ENCODE results near the gene LRRC56.

LRRC56 gene

DNA sequence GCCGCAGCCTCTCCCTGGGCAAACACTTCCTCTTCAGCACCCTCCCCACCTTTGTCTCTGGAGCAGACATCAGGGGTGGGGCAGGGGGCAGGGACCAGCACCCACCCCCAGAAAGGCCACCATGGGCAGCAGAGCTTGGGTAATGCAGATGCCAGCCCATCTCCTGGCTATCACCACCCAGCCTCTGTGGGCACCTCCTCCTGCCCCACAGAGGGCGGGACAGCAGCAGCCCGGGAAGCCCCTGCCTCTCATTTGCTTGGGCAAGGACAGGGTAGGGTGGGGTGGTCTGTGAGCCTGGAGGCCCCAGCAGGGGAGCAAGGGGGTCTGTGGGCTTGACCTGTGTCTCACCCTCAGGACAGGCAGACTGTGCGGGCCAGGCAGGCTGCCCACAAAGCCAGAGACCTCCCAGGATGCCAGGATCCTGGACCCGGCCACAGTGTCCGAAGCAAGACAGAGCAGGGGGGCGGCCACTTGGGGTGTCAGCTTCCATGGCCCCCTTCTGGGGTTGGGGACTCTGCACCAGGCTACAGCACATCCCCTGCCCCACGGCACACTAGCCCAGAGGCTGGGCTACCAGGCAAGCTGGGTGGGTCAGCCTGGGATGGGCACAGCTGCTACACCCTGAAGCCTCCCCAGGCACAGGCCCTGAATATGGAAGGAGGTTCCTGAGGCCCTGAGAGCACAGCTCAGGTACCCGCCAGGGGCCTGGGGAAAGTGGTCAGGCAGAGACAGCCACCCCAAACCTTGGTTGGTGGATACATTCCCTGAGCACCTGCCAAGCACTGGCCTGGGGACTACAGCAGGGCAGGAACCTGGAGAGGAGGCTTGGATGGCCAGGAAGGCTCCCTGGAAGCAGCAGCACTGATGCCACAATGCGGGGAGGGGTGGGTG, 34.8 kb upstream of the LRRC56 start:
- Histone ChIP-seq H3K27me3 (ENCODE audit: insufficient read depth, poor library complexity, severe bottlenecking) (no peaks in the 10 kb centered on the region), H3K27ac (replicated peaks) (peak overlapping the region; percentile 100), H3K4me3 (replicated peaks; ENCODE audit: insufficient read depth, low read length) (peak overlapping the region; percentile 34)
- peak; percentile 12; the same call in 1 of the 2 replicates for TF ChIP-seq POLR2AphosphoS5 (IDR thresholded peaks at IDR 0.05; ENCODE audit: low read depth)
- TF ChIP-seq GABPA (IDR thresholded peaks at IDR 0.05; ENCODE audit: low read depth): no peak
- TF ChIP-seq SPI1 (IDR thresholded peaks at IDR 0.05; ENCODE audit: borderline replicate concordance, low read depth): peak; percentile 72; the same call in 1 of the 2 replicates
- TF ChIP-seq, protein P1, sequence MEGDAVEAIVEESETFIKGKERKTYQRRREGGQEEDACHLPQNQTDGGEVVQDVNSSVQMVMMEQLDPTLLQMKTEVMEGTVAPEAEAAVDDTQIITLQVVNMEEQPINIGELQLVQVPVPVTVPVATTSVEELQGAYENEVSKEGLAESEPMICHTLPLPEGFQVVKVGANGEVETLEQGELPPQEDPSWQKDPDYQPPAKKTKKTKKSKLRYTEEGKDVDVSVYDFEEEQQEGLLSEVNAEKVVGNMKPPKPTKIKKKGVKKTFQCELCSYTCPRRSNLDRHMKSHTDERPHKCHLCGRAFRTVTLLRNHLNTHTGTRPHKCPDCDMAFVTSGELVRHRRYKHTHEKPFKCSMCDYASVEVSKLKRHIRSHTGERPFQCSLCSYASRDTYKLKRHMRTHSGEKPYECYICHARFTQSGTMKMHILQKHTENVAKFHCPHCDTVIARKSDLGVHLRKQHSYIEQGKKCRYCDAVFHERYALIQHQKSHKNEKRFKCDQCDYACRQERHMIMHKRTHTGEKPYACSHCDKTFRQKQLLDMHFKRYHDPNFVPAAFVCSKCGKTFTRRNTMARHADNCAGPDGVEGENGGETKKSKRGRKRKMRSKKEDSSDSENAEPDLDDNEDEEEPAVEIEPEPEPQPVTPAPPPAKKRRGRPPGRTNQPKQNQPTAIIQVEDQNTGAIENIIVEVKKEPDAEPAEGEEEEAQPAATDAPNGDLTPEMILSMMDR (IDR thresholded peaks at IDR 0.05; ENCODE audit: insufficient read depth, low read length): no peak
- TF ChIP-seq, protein P2, sequence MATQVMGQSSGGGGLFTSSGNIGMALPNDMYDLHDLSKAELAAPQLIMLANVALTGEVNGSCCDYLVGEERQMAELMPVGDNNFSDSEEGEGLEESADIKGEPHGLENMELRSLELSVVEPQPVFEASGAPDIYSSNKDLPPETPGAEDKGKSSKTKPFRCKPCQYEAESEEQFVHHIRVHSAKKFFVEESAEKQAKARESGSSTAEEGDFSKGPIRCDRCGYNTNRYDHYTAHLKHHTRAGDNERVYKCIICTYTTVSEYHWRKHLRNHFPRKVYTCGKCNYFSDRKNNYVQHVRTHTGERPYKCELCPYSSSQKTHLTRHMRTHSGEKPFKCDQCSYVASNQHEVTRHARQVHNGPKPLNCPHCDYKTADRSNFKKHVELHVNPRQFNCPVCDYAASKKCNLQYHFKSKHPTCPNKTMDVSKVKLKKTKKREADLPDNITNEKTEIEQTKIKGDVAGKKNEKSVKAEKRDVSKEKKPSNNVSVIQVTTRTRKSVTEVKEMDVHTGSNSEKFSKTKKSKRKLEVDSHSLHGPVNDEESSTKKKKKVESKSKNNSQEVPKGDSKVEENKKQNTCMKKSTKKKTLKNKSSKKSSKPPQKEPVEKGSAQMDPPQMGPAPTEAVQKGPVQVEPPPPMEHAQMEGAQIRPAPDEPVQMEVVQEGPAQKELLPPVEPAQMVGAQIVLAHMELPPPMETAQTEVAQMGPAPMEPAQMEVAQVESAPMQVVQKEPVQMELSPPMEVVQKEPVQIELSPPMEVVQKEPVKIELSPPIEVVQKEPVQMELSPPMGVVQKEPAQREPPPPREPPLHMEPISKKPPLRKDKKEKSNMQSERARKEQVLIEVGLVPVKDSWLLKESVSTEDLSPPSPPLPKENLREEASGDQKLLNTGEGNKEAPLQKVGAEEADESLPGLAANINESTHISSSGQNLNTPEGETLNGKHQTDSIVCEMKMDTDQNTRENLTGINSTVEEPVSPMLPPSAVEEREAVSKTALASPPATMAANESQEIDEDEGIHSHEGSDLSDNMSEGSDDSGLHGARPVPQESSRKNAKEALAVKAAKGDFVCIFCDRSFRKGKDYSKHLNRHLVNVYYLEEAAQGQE (IDR thresholded peaks at IDR 0.05; ENCODE audit: insufficient replicate concordance, low read depth): peak; percentile 64
- peak in 1 of 2 experiments; percentile 49 for DNase-seq (ENCODE audit: low read depth in 1 of 2, low spot score in 1 of 2)

DNA sequence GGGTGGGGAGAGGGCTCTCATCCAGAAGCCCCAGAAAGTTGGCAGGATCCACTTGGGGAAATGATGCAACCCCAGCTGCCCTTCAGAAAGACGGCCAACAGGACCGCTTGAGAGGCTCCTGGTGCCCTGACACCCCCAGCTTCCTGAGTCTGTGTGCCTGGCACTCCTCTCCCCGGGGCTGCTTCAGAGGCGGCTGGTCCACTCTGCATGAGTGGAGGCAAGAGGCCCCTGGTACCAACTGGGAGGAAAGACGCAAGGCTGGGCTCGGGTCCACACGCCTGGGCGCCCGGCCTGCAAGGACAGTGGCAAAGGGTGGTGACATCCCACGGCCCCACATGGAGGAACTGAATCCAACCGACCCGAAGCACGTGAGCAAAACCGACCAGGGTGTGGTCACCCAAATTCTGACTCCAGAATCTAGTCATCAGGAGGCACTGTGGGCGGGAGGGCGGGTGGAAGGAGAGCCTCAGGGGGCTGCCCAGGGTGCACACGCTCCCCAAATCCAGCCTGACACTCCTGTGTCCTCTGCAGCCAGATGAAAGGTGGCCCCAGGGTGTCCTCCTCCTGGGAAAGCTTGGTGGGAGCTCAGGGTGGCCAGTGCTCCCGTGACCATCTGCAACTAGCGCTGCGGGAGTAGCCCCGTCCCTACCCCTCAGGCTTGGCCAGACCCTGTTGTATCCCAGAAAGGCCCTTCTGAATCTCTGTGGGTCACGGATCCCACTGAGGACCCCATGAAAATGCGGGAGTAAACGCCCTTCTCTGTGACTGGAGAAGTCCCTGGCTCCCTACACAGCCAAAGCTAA, 33.9 kb upstream of the LRRC56 start:
- Histone ChIP-seq H3K4me3 (replicated peaks; ENCODE audit: insufficient read depth, low read length) (peak overlapping the region; percentile 67), H3K27me3 (ENCODE audit: insufficient read depth, poor library complexity, severe bottlenecking) (no peaks in the 10 kb centered on the region), H3K27ac (replicated peaks) (peak overlapping the region; percentile 100)
- TF ChIP-seq SPI1 (IDR thresholded peaks at IDR 0.05; ENCODE audit: borderline replicate concordance, low read depth) (peak; percentile 42; the same call in 1 of the 2 replicates), GABPA (IDR thresholded peaks at IDR 0.05; ENCODE audit: low read depth) (no peak), POLR2AphosphoS5 (IDR thresholded peaks at IDR 0.05; ENCODE audit: low read depth) (peak; percentile 37; the same call in 1 of the 2 replicates)
- peak; percentile 92 to 93 for DNase-seq (ENCODE audit: low read depth in 1 of 2, low spot score in 1 of 2)

GRCh38 chr11:504053-504993, 33.0 kb upstream of the LRRC56 start:
- peak; percentile 82 to 91 for DNase-seq (ENCODE audit: low read depth in 1 of 2, low spot score in 1 of 2)
- H3K4me3 ChIP-seq (replicated peaks; ENCODE audit: insufficient read depth, low read length): peak overlapping the region; percentile 67
- TF ChIP-seq POLR2AphosphoS5 (IDR thresholded peaks at IDR 0.05; ENCODE audit: low read depth) (peak; percentile 43), GABPA (IDR thresholded peaks at IDR 0.05; ENCODE audit: low read depth) (no peak)
- TF ChIP-seq, protein P2 (IDR thresholded peaks at IDR 0.05; ENCODE audit: insufficient replicate concordance, low read depth): peak; percentile 14
- TF ChIP-seq, protein P1 (IDR thresholded peaks at IDR 0.05; ENCODE audit: insufficient read depth, low read length): no peak

More at GRCh38 chr11:504053-504993, 33.0 kb upstream of the LRRC56 start:
- H3K27ac ChIP-seq (replicated peaks): peak overlapping the region; percentile 100
- H3K27me3 ChIP-seq (ENCODE audit: insufficient read depth, poor library complexity, severe bottlenecking): no peaks in the 10 kb centered on the region

Data from HL-60 (cell line).